Epithelial cell of proximal tubule (primary cell): ENCODE measurements around the gene PIKFYVE. TPM values are rescaled to one million over a fixed set of nuclear protein-coding genes. Genes with fewer than 3 reads are reported as not detected.

Experiments
- DNase-seq: peaks from one replicate; pipeline ENCODE4 v3.0.0-alpha.2; 2011; ENCODE audit warnings: low read depth
- H3K4me3 ChIP-seq: 2 replicates; pipeline ENCODE4 v1.5.1; 2011; ENCODE audit warnings: low read depth, mild to moderate bottlenecking, low read length
- CTCF ChIP-seq: conservative IDR thresholded peaks from 2 replicates; pipeline ENCODE4 v1.5.1; 2012; ENCODE audit warnings: low read depth, mild to moderate bottlenecking, low read length
- total RNA-seq: library from RNA; depleted of rRNA; stranded (reverse); fragments of >200 nt; gene quantifications from 2 replicates; pipeline ENCODE4 v1.2.3, GENCODE V29; 2015

PIKFYVE gene
- total RNA-seq, 1 donor from 2014 or later = 13.8 TPM

- no peak for DNase-seq
- no peak overlapping the region for H3K4me3 ChIP-seq
- no peak for TF ChIP-seq CTCF
Measured at GRCh38 chr2:208399201-208399600, 133.1 kb downstream of the PIKFYVE start.

- H3K4me3 ChIP-seq = peak within 1 kb of the TSS; percentile 49
- no peak for TF ChIP-seq CTCF
- DNase-seq = no peak
Measured at GRCh38 chr2:208406474-208407451, 140.7 kb downstream of the PIKFYVE start, which contains the start of gene PTH2R. PTH2R (plus strand) TSS chr2:208406792; CDS start chr2:208407044, 252 bp downstream.

GRCh38 chr2:208407667-208408066 is 141.6 kb downstream of the PIKFYVE start:
- no peak overlapping the region for H3K4me3 ChIP-seq
- peak; percentile 72 for TF ChIP-seq CTCF
- no peak for DNase-seq

Other genes starting within 250 kb of the PIKFYVE start
- 2.5 and 3.2 TPM in 2 replicates for gene PLEKHM3, start 240.7 kb upstream of the PIKFYVE start, total RNA-seq
- gene CRYGD, start 141.7 kb upstream of the PIKFYVE start, total RNA-seq = not detected in 2 replicates
- not detected in 2 replicates for gene CRYGC, start 136.4 kb upstream of the PIKFYVE start, total RNA-seq
- not detected in 2 replicates for gene CRYGB, start 120.1 kb upstream of the PIKFYVE start, total RNA-seq
- not detected in 2 replicates for gene CRYGA, start 102.7 kb upstream of the PIKFYVE start, total RNA-seq
- not detected in 2 replicates for gene C2orf80, start 76.2 kb upstream of the PIKFYVE start, total RNA-seq
- 93.1 and 113 TPM in 2 replicates for gene IDH1, start 11.2 kb upstream of the PIKFYVE start, total RNA-seq
- gene PTH2R, start 140.5 kb downstream of the PIKFYVE start, total RNA-seq = not detected in 2 replicates